ENCODE measurements around the gene ITGB2. TPM values are rescaled to one million over a fixed set of nuclear protein-coding genes. Genes with fewer than 3 reads are reported as not detected.

ITGB2 gene
- total RNA-seq, 1 experiment from 2014 or later = not detected

DNA sequence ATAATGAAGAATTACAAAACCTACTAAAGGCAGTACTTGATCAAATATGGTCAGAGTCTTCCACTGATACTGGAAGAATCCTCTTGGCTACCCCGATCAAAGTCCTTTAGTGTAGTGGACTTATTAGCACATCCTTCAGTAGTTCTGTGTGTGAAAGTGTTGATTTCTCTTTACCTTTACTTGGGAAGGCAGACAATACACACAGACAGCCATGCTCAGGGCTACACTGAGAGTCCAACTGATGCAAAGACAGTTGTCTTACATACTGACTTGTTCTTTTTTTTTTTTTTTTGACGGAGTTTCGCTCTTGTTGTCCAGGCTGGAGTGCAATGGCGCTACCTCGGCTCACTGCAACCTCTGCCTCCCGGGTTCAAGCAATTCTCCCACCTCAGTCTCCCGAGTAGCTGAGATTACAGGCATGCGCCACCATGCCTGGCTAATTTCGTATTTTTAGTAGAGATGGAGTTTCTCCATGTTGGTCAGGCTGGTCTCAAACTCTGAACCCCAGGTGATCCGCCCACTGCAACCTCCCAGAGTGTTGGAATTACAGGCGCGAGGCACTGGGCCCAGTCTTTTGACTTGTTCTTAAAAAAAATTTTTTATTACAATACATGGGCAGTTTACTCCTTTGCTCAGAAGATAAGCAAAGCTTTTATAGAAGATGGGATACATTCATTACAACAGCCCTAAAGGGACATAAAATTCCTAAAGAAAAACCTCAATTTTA lies 43.7 kb downstream of the ITGB2 start:
- in situ Hi-C loops (cut with HindIII; ENCODE audit: low sequenced_read_pairs) = no loop called here
- no peak for DNase-seq (ENCODE audit: low spot score)

DNA sequence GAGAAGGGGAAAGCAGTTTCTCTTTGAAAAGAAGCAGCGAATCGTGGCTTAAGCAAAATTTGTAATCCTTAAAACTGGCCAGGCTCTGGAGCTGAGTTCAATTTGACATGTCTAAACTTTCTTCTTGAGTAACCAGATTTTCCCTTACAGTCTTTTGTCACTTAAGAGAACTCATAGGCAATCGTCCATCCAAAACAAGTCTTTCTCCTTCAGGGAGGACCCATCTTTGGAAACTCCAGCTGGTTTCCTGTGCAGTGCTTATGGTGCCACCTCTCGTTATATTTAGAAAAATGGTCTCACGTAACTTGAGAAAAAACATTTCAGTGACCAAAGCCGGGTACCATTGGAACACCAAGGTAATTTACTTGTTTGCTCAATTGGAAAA lies 45.4 kb downstream of the ITGB2 start:
- DNase-seq (ENCODE audit: low spot score) = peak; percentile 33
- in situ Hi-C loops (cut with HindIII; ENCODE audit: low sequenced_read_pairs) = no loop called here

DNA sequence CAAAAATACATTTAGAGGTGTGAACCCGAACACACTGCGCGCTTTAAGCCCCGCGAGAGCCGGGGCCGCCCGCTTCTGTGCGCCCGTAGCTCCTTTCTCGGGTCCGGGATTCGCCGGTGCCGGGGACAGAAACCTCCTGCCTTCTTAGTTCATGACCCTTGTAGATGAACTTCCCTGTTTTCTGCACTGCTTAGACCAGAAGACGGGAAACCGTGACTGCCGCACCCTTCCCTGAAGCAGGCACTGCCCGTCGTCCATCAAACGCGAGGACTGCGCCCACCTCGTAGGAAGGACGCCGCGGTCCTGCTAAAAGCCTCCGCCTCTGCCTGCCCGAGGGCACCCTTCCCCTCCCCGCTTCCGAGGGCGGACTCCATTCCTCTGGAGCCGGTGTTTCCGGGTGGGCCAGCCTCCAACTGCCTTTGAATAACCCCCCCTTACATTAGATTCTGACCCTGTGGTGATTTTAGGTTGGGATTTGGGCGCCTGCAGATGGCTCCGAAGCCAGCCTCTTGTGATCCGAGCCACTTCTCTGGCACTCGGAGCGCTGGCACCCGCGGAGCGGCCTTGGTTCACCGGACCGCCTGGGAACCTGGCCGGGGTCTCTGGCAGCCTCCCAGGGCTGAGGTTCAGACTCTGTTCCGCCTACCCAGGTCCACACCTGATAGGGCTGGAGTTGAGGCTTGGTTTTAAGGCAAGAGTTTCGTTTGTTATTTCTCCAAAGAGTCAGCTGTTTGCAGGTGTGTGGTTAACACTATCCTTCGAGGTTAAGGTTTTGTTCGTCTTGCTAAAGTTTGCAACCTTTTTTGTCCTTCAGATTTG lies 46.0 kb downstream of the ITGB2 start:
- peak; percentile 9 for DNase-seq (ENCODE audit: low spot score)
- in situ Hi-C loops (cut with HindIII; ENCODE audit: low sequenced_read_pairs) = no loop called here

DNA sequence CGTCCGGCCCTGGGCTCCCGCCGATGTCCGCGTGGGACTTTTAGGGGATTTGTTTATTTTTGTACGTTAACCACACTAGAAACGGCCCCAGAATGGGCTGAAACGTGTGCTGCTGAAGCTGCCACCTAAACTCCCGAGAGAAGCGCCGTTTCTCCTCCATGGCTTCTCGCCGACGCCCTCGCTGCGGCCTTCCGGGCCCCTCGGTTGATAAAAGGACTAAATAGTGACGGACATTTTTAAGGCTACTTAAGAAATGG lies 46.5 kb downstream of the ITGB2 start:
- in situ Hi-C loops (cut with HindIII; ENCODE audit: low sequenced_read_pairs) = no loop called here
- no peak for DNase-seq (ENCODE audit: low spot score)

DNA sequence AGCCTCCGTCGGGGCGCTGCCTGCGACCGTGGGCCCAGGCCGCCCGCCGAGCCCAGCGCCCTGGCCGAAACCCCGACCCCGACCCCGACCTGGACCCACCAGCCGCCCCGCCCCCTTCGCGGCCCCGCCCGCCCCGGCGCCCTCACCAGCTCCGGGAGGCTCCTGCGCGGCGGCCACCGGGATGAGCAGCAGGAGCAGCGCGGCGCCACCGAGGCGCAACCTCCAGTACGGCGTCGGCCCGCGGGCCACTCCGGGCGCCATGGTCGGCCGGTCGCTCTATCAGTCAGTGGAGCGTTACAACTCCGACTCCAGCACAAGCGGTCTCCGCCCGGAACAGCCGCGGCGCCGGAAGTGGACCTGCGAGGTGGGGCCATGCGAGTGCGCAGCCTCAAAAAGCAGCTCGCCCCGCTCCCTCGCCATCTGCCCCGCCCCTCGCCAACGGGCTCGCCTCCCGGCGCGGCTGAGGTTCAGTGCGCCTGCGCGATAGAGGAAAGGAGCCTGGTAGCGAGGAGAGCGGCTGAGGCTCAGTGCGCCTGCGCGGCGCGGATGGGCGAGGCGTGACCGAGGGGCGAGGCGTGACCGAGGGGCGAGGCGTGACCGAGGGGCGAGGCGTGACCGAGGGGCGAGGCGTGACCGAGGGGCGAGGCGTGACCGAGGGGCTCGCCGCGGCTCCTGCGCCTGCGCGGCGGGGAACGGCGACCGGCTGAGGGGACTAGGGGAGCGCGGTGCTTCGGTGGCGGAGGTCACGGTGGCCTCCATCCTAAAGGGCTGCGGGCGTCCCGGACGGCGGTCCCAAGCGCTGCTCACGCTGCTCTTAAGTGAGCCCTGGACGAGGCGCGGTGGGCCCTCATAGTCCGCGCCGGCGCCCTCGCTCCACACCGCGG lies 47.1 kb downstream of the ITGB2 start, which contains the start of gene PTTG1IP:
Gene PTTG1IP, minus strand, starts transcription at position 335 of the 884 bp plus-strand sequence. Its CDS starts 74 bp downstream, at position 261.
- DNase-seq (ENCODE audit: low spot score) = peak; percentile 95
- in situ Hi-C loops (cut with HindIII; ENCODE audit: low sequenced_read_pairs) = no loop called here

DNA sequence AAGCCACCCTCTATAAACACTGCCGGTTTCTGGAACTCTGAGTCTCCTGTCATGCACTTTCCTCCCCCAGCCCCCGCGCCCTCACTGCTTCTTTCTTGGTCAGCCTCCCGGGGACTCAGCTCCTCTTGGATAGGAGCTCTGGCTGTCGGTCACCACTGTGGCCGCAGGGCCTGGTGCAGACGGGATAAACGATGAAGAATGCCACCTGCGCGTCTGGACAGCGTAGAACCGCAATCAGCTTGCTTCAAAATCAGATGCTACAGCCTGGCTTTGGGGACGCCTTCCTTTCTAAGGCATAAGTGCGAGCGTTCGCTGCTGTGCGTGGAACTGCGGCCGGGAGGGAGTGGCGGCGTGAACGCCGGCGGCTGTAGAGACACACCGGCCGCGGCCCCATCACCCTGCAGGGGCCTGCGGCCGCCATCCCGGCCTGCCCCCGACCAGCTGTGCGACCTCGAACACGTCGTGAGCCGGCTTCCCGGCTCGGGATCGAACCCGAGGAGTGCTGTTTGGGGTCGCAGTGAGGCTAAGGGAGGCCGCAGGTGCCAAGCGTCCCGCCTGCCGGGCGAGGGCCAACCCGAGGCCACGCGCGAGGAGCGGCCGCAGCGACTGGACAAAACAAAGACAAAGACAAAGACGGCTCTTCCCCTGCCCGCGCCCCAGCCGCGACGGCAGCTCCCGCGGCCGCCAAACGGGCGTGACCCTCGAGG lies 47.9 kb downstream of the ITGB2 start:
- in situ Hi-C loops (cut with HindIII; ENCODE audit: low sequenced_read_pairs) = no loop called here
- peak; percentile 54 for DNase-seq (ENCODE audit: low spot score)

DNA sequence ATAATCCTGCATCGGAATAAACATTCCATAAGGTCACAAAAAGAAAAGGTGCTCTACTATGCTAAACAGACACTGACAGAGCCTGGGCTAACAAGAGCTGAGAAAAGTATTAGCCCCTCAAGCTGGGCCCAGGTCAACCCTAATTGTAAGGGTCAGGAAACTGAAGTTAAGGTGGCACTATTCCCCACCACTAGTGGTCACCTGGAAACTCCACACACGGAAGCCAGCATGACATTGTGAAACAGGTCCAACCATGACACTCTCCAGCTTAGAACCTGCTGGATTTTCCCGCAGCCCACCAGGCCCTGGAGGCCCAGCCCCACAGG lies 48.4 kb downstream of the ITGB2 start:
- no peak for DNase-seq (ENCODE audit: low spot score)
- in situ Hi-C loops (cut with HindIII; ENCODE audit: low sequenced_read_pairs) = no loop called here

DNA sequence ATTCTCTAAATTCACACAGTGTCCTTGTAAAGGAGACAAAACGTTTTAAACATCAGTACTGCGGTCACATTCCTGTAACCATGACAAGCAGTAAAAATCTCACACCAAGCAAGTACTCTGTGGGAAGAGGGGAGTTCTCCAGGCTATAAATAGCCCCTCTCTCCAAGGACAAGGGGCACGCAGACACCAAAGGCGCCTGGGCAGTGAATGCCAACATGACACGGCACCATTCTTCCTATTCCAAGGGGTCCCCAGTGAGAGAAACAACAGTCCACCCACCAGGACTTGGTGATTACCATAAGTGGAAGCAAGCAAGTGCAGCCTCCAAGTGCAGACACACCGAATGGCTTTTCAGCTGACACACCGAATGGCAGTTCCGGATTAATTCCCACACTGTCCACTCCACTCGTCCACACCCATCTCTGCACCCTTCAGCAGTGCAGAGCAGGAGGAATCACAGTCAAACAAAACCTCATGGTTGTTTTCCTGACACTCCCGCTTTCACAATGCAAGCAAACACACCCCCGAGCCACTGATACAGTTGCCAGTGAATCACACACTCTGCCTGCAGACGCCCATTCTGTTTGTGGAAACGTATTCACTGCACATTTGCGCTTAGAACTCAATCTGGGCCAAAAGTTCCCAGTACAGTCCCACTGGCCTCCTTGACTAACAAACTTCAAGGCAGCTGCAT lies 49.0 kb downstream of the ITGB2 start:
- DNase-seq (ENCODE audit: low spot score) = peak; percentile 29
- in situ Hi-C loops (cut with HindIII; ENCODE audit: low sequenced_read_pairs) = no loop called here

DNA sequence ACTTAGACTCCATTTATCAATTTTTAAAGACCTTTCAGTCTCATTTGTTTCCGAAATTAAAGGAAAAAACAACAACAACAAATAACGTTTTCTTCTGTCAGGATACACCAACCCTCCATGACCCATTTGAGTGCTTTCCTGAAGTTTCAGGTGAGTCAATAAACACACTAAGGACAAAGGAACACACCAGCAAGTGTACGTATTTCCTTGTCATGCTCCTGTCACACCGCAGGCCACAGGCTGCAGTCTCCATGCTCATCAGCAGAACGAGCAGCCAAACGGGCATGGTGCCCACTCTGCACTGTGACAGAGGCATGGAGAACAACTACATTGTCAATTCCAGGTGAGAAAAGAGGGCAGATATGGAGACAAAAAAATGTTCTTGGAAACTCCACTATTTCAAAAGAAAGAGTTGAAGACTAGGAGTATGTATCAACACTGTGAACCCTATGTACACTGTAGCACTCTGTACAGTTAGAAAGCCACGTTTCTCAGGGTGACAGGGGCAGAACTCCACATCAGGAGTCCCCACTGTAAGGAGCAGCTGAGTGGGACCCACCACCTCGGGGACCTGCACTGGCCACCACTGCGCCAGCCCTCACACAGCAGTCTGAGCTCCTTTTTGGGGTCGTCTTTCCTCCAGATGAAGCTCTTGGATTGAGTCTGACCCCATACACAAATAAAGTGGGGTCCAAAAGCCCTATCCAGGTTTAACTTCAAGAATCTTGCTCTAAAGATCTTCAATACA lies 49.8 kb downstream of the ITGB2 start:
- DNase-seq (ENCODE audit: low spot score) = peak; percentile 79

DNA sequence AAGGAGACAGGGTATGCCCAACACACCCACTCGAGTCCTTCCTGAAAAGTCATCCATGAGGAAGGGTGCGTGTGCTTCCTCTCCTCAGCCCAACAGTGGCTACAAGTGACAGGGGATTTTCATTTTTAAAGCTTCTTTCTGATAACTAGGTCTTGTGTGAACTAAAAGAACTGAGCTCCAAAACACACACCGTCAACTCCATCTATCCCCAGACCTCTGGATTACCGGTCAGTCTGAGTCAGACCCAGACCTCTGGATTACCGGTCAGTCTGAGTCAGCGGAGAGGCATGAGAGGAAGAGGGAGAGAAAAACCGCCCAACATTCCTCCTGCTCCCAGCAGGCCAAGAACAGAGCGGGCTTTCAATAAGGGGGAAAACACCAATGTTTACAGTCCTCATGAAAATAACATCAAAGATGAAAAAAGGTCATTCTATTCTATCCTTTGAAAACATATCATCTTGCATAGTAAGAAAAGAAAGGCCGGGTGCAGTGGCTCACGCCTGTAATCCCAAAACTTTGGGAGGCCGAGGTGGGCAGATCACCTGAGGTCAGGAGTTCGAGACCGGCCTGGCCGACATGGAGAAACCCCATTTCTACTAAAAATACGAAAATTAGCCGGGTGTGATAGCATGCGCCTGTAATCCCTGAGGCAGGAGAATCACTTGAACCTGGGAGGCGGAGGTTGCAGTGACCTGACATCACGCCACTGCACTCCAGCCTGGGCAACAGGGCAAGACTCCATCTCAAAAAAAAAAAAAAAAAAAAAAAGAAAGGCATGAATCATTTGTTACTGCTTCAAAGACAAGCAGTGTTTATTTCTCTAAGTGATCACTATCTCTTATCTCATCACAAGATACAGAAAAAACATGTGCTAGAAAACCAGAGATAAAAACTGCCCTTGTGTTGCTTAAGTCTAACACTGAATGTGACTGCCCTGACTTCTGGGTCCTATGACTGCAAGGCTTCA lies 50.6 kb downstream of the ITGB2 start:
- peak; percentile 16 for DNase-seq (ENCODE audit: low spot score)
- in situ Hi-C loops (cut with HindIII; ENCODE audit: low sequenced_read_pairs) = no loop called here

More for the DNA sequence above, 49.8 kb downstream of the ITGB2 start:
- in situ Hi-C loops (cut with HindIII; ENCODE audit: low sequenced_read_pairs) = no loop called here

DNA sequence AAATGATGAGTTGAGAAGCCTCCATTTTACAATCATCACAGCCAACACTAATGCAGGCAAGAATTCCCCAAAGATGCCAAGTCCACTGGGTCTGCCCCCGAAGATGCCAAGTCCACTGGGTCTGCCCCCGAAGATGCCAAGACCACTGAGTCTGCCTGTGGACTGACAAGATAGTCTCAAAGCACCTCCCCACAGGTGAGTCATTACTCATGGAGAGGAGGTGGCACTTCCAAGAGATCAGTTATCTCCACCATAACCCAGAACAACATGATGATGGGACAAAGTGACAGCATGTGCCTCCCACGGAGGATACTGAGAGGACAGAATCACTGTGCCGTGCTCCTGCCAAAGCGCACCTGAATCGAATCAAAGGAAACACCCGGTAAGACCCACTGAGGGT lies 52.0 kb downstream of the ITGB2 start:
- in situ Hi-C loops (cut with HindIII; ENCODE audit: low sequenced_read_pairs) = no loop called here
- no peak for DNase-seq (ENCODE audit: low spot score)

DNA sequence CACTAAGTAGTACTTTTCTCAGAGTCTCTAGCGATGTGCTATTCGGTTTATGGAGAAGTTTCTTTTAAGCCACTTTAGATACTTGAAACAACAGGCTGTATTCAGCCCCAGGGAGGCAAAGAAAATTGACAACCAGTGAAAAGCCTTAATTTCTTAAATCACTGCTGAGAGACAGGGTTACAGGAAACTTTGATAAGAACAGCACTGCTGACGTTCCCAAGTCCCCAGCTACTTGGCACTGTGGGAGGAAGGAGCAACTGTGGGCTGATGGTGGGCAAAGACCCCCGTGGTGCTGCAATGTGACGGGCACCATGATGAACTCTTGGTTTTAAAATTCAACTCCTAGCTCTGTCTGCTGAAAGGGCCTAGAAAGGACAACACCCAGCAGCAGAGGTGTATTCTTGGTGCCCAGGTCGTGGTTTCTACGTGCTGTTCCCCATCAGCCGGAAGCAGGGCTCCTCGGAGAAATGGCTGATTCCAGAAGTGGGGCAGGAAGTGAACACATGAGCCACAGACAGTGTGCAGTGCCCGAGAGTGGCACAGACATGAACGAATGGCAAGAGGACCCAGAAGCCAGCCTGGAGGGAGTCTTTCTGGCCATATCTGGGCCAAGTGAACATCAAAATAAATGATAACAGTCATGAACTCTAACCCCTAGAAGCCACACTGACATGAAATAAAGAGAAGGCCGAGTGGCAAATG lies 52.5 kb downstream of the ITGB2 start:
- in situ Hi-C loops (cut with HindIII; ENCODE audit: low sequenced_read_pairs) = no loop called here
- DNase-seq (ENCODE audit: low spot score) = no peak

DNA sequence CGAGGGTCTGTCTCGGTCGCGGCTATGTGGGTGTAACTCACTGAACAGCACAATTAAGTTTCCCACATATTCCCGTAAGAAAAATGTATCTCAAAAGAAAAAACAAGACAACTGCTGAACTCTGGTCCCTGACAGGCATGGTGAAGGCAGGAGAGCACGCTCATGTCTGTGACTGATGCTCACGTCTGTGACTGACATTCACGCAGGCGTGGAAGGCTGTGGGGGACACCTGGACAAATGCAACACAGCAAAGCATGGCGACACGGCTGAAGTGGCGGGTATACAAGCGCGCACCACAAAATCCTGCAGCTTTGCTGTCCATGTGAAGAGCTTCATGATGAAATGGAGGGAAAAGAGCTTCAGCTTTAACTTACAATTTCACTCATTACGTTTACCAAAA lies 53.2 kb downstream of the ITGB2 start:
- in situ Hi-C loops (cut with HindIII; ENCODE audit: low sequenced_read_pairs) = no loop called here
- DNase-seq (ENCODE audit: low spot score) = no peak

DNA sequence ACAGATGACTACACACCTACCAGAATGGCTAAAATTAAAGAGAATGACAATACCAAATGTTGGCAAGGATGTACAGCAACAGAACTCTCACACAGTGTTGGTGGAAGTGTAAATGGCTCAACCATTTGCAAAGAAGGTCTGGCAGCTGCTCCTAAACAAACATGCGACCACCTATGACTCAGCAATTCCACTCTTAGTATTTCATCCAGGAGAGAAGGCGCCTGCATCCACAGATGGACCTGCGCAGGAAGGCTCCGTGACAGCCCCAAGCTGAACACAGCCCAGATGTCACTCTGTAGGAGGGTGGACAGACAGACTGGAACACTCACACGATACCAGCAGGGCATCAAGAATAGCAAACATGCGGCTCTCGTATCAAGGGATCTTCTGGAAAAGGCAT lies 53.9 kb downstream of the ITGB2 start:
- in situ Hi-C loops (cut with HindIII; ENCODE audit: low sequenced_read_pairs) = no loop called here
- peak; percentile 44 for DNase-seq (ENCODE audit: low spot score)

DNA sequence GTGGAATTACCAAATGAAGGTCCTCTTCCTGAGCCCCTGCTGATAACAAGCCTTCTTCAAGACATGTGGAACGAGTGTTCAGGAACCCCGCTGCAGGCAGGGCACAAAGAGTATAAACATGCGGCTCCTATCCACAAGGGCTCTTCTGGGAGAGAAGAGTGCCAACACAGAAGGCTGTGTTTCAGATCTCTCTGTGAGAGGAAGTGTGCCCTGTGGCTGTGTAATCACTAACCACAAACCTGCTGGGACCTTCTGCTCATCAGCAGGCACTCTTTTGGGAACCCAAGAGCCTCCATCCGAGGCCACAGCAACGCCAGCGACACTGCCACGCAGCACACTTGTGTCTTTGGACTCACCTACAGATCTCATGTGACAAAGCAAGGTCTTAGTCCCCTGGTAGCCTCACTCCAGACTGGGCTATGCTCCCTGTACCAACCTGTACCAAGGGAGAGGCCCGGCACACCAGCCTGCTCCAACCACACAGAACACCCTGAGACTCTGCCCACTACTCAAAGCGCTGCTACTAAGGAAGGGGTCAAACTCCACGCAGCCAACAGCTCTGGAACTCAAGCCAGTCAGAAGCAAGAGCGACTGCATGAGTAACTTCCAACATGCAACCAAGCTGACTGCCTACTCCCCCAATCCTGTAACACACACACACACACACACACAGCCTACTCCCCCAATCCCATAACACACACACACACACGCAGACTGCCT lies 55.0 kb downstream of the ITGB2 start:
- in situ Hi-C loops (cut with HindIII; ENCODE audit: low sequenced_read_pairs) = no loop called here
- DNase-seq (ENCODE audit: low spot score) = peak; percentile 61

Data from G401 (cell line).